Measurements from ENCODE around the gene CENPL.

DNA sequence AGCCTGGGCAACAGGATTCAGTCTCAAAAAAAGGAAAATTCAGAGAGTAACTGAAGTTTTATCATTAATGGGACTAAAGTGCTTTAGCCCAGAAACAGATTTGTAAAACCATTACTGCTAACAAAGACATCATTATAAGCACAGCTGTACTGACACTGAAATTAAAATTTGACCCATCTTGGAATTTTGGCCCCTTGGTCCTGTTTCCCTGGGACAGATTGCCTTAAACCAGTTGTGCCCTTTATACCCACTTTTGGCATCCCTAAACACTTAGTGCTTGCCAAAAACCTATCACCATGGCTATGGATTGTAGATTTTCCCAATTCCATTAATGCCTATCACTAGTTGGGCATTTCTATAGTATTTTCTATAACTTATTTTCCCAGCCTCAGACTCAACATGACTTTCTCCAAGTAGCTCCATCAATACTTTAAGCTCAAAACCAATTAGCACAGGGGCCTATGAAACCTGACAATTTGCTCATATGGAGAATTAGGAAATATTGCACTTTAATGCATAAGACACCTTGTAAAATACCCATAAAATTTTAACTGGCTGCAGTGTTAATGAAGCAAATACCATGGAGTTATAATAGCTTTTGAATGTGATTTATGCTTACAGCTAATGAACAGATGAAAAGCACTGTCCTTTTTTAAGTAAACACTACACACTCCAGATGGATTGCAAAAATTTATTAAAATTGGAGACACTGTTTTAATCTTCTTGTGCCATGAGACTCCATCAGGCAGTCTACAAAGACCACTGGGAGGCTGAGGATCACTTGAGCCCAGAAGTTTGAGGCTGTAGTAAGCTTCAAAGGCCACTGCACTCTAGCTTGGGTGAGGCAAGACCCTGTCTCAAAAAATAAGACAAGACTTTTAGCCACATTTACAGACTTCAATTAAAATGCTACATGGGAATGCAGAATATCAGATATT, 38.8 kb upstream of the CENPL start:
- TF ChIP-seq SIN3A (IDR thresholded peaks at IDR 0.05; ENCODE audit: borderline replicate concordance, insufficient read depth, low read length): 0 out of 2 replicates have a peak, but pooled peaks have one; percentile 2
- TF ChIP-seq, protein P1, sequence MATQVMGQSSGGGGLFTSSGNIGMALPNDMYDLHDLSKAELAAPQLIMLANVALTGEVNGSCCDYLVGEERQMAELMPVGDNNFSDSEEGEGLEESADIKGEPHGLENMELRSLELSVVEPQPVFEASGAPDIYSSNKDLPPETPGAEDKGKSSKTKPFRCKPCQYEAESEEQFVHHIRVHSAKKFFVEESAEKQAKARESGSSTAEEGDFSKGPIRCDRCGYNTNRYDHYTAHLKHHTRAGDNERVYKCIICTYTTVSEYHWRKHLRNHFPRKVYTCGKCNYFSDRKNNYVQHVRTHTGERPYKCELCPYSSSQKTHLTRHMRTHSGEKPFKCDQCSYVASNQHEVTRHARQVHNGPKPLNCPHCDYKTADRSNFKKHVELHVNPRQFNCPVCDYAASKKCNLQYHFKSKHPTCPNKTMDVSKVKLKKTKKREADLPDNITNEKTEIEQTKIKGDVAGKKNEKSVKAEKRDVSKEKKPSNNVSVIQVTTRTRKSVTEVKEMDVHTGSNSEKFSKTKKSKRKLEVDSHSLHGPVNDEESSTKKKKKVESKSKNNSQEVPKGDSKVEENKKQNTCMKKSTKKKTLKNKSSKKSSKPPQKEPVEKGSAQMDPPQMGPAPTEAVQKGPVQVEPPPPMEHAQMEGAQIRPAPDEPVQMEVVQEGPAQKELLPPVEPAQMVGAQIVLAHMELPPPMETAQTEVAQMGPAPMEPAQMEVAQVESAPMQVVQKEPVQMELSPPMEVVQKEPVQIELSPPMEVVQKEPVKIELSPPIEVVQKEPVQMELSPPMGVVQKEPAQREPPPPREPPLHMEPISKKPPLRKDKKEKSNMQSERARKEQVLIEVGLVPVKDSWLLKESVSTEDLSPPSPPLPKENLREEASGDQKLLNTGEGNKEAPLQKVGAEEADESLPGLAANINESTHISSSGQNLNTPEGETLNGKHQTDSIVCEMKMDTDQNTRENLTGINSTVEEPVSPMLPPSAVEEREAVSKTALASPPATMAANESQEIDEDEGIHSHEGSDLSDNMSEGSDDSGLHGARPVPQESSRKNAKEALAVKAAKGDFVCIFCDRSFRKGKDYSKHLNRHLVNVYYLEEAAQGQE (IDR thresholded peaks at IDR 0.05; ENCODE audit: insufficient read depth in 1 of 2, low read depth in 2 of 2, low read length in 2 of 2): no peak
